Vagina (tissue), 2 donors: ENCODE measurements around the gene MSI2. TPM values are rescaled to one million over a fixed set of nuclear protein-coding genes. Genes with fewer than 3 reads are reported as not detected.

Source experiments
- DNase-seq, 2 donors: peaks; one replicate each; pipeline ENCODE4 v3.0.0-alpha.2; 2017; ENCODE audit errors: extremely low spot score in 2 of 2
- H3K27ac ChIP-seq: fragments of 200-600 bp; sonication (generic); one replicate; pipeline ENCODE4 v1.5.1; 2019
- H3K27me3 ChIP-seq: fragments of 200-600 bp; sonication (generic); one replicate; pipeline ENCODE4 v1.5.1; 2019
- H3K36me3 ChIP-seq, 2 donors: fragments of 200-600 bp; sonication (generic); one replicate each; pipeline ENCODE4 v1.5.1; 2017 to 2019
- H3K4me1 ChIP-seq: fragments of 200-600 bp; sonication (generic); one replicate; pipeline ENCODE4 v1.5.1; 2019
- H3K4me3 ChIP-seq, 2 donors: fragments of 200-600 bp; sonication (generic); 1 replicate in 1 of 2; 2 replicates in 1 of 2; pipeline ENCODE4 v1.5.1; 2016 to 2019
- H3K9me3 ChIP-seq: fragments of 200-600 bp; sonication (generic); one replicate; pipeline ENCODE4 v1.5.1; 2019
- CTCF ChIP-seq, 3 experiments: fragments of 450-650 bp in 2 of 3; fragments of 200-600 bp in 1 of 3; sonication (generic) in 1 of 3; IDR thresholded peaks; one replicate each; pipeline ENCODE4 v1.5.1; 2017 to 2019; ENCODE audit warnings: antibody characterized with exemption in 3 of 3, mild to moderate bottlenecking in 2 of 3, moderate library complexity in 2 of 3
- POLR2A ChIP-seq, 2 donors: fragments of 450-650 bp; IDR thresholded peaks; one replicate each; pipeline ENCODE4 v1.6.1; 2017; ENCODE audit warnings: antibody characterized with exemption in 2 of 2, mild to moderate bottlenecking in 2 of 2, moderate library complexity in 2 of 2
- POLR2AphosphoS5 ChIP-seq, 2 donors: sonication (generic); formaldehyde crosslinking; IDR thresholded peaks; one replicate each; pipeline ENCODE4 v1.9.0; 2017; ENCODE audit warnings: antibody characterized with exemption in 2 of 2, mild to moderate bottlenecking in 2 of 2, low read depth in 1 of 2; ENCODE audit not compliant: insufficient read depth in 1 of 2
- intact Hi-C: fragments of 100-400 bp; cut with DNase I; formaldehyde crosslinking; loops from one replicate; pipeline ENCODE4 v1.15.1; 2023
- total RNA-seq: library from RNA; depleted of rRNA; stranded (reverse); fragments of >200 nt; gene quantifications from one replicate; pipeline ENCODE4 v1.2.3, GENCODE V29; 2016

MSI2 gene
- total RNA-seq, 1 donor from 2014 or later = 27.3 TPM

GRCh38 chr17:57643062-57643461 is 386.7 kb downstream of the MSI2 start:
- no peaks in the 10 kb centered on the region for H3K36me3 ChIP-seq
- no peak overlapping the region for H3K4me3 ChIP-seq
- no peaks in the 10 kb centered on the region for H3K4me1 ChIP-seq
- H3K27me3 ChIP-seq = no peaks in the 10 kb centered on the region
- no peak for TF ChIP-seq POLR2AphosphoS5 (IDR thresholded peaks at IDR 0.05; ENCODE audit: insufficient read depth in 1 of 2, low read depth in 1 of 2)
- TF ChIP-seq POLR2A (IDR thresholded peaks at IDR 0.05) = no peak
- TF ChIP-seq CTCF (IDR thresholded peaks at IDR 0.05) = no peak
- no peak overlapping the region for H3K27ac ChIP-seq
- intact Hi-C loops = no loop called here
- DNase-seq = no peak
- H3K9me3 ChIP-seq = no peaks in the 10 kb centered on the region

GRCh38 chr17:57644326-57644725 is 388.0 kb downstream of the MSI2 start:
- Histone ChIP-seq H3K36me3 (no peaks in the 10 kb centered on the region), H3K4me3 (no peak overlapping the region), H3K27ac (no peak overlapping the region), H3K27me3 (no peaks in the 10 kb centered on the region), H3K4me1 (no peaks in the 10 kb centered on the region), H3K9me3 (no peaks in the 10 kb centered on the region)
- intact Hi-C loops = no loop called here
- TF ChIP-seq POLR2AphosphoS5 (IDR thresholded peaks at IDR 0.05; ENCODE audit: insufficient read depth in 1 of 2, low read depth in 1 of 2) (no peak), CTCF (IDR thresholded peaks at IDR 0.05) (no peak), POLR2A (IDR thresholded peaks at IDR 0.05) (no peak)
- no peak for DNase-seq

- H3K9me3 ChIP-seq = no peaks in the 10 kb centered on the region
- TF ChIP-seq POLR2A (IDR thresholded peaks at IDR 0.05) = no peak
- TF ChIP-seq POLR2AphosphoS5 (IDR thresholded peaks at IDR 0.05; ENCODE audit: insufficient read depth in 1 of 2, low read depth in 1 of 2) = no peak
Observed at GRCh38 chr17:57645950-57646665, 389.8 kb downstream of the MSI2 start.

GRCh38 chr17:57648720-57649119 is 392.4 kb downstream of the MSI2 start:
- Histone ChIP-seq H3K9me3 (no peaks in the 10 kb centered on the region), H3K4me1 (no peaks in the 10 kb centered on the region), H3K27ac (no peak overlapping the region), H3K4me3 (no peak overlapping the region), H3K27me3 (no peaks in the 10 kb centered on the region), H3K36me3 (no peaks in the 10 kb centered on the region)
- no peak for DNase-seq
- TF ChIP-seq POLR2AphosphoS5 (IDR thresholded peaks at IDR 0.05; ENCODE audit: insufficient read depth in 1 of 2, low read depth in 1 of 2) (no peak), POLR2A (IDR thresholded peaks at IDR 0.05) (no peak), CTCF (IDR thresholded peaks at IDR 0.05) (no peak)
- intact Hi-C loops = no loop called here

More at GRCh38 chr17:57645950-57646665, 389.8 kb downstream of the MSI2 start:
- Histone ChIP-seq H3K4me3 (no peak overlapping the region), H3K36me3 (no peaks in the 10 kb centered on the region), H3K27me3 (no peaks in the 10 kb centered on the region), H3K4me1 (no peaks in the 10 kb centered on the region), H3K27ac (no peak overlapping the region)
- intact Hi-C loops = no loop called here
- DNase-seq = no peak

GRCh38 chr17:57649191-57649590 is 392.9 kb downstream of the MSI2 start:
- Histone ChIP-seq H3K4me3 (no peak overlapping the region), H3K27ac (no peak overlapping the region), H3K27me3 (no peaks in the 10 kb centered on the region), H3K9me3 (no peaks in the 10 kb centered on the region), H3K36me3 (no peaks in the 10 kb centered on the region), H3K4me1 (no peaks in the 10 kb centered on the region)
- no peak for TF ChIP-seq CTCF (IDR thresholded peaks at IDR 0.05)
- TF ChIP-seq POLR2AphosphoS5 (IDR thresholded peaks at IDR 0.05; ENCODE audit: insufficient read depth in 1 of 2, low read depth in 1 of 2) = no peak
- TF ChIP-seq POLR2A (IDR thresholded peaks at IDR 0.05) = no peak
- intact Hi-C loops = no loop called here
- DNase-seq = no peak
